Middle frontal gyrus (tissue), 1 donor: ENCODE measurements around the gene ACOX2.

ENCODE experiments used
- DNase-seq: peaks from one replicate; pipeline ENCODE4 v3.0.0-alpha.2; 2015; ENCODE audit warnings: low spot score; ENCODE audit errors: extremely low spot score

Gene ACOX2

DNA sequence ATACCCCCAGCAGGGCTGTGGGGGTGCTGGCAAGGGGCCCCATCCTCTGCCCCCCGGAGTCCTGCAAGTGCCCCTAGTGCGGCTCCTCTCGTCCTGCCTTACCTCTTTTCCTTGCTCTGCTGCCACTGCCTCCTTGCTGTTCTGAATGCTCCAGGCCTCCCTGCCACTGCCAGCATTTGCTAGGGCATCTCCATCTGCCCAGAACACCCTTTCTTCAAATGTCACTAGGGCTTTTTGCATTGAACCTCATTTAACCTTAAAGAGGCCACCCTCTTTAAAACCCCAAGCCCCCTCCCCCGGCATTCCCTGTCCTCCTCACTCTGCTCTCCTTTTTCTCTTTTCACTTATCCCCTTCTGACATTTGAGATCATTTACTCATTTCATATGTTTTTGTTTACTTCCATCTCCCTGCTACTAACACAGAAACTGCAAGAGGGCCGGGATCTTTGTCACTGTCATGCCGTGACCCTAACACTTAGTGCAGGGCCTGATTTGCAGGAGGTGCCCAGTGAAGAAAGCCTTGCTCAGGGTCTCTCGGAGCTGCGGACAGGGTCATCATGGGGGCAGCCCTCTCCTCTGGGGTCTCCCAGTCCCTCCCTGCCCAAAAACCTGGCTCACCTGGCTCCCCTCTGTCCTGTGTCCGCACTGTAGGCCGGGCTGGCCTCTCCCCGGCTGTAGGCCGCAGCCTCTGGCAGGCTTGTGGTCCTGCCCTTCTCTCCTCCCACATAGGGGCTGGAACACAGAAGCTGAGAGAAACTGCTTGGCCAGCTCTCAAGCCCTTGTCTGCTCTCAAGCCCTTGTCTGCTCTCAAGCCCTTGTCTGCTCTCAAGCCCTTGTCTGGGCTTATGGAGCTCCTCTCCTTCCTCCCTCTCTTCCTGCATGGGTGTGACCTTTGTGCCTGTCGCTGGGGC, at the start of gene ACOX2:
ACOX2 (minus strand) TSS at position 690 of the 911 bp plus-strand sequence. CDS start 2,084 bp downstream, outside the sequence.
- DNase-seq: no peak

DNA sequence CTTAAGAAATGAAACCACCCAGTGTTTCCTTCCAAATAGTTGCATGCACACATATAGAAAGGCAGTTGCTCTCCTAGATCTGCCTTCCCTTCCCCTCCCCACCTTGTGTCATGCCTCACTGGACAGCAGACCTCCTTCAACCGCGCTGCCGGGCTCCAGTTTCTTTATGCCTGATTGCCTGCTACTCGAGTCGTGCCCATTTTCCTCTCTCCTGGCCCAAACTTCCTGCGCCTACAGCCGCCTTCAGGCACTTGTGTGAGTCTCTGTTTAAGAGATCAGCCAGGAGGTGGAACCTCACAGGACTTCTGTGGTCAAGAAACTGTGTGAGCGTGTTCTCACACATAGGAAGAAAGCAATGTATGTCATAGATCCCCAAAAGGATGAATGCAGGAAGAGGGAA, 49.0 kb upstream of the ACOX2 start:
- no peak for DNase-seq

DNA sequence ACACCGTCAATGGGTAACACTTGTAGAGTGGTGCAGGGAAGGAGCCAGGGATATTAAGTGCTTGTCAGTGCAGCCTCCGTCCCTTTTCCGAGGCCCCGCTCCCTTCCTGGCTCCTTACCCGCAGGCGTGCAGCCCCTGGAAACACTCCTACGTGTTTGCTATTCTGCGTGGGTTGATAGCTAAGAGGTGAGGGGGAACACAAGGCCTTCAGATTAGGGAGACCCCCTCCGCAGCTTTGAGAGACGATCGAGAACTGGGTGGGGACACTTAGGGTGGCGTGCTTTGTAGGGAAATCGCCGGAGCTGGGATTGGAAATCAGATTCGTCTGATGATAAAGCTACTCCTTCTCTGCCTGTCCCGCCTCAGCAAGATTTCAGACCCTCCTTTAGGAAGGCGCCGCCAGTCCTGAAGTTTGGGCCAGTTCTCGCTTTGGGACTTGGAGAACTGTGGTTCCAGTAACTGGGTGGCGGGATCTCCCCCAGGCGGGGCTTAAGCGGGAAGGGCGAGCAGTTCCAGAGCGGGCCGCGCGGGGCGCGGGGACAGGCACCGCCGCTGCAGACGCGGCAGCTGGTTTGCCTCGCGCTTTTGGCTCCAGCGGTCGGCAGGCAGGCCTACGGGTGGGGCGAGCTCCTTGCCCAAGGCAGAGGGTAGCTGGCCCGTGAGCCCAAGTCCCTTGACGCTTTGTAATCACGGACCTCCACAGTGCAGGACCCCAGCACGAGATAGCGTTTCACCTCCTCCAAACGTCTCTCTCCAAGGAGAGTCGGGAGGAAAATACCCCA, 48.2 kb upstream of the ACOX2 start:
- DNase-seq: peak; percentile 47

GRCh38 chr3:58584690-58585004, 47.7 kb upstream of the ACOX2 start:
- no peak for DNase-seq

GRCh38 chr3:58581328-58582091, 44.5 kb upstream of the ACOX2 start:
- DNase-seq: no peak

DNA sequence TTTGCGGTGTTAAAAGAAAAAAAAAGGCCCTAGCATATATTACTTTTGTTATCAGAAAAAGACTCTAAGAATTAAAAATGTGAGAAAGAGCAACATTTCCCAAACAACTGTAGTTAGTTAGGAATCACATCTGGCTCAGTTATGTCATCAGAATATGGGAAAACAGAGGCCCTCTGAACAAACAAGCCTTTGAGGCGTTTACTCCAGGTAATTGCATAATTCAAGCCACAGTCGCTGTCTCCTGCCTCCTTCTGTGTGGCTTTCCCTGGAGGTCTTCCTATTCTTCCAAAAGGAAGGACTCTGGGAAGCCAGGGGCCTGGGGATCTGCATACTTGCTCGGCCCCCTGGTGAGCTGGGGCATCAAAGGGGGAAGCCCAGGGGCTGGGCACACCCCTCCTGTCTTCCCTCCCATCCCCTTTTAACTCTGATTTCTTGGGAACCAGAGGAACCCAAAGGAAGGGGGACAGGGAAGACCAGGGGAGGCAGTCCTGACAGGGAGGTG, 43.9 kb upstream of the ACOX2 start:
- DNase-seq: no peak

- DNase-seq: no peak
Observed at GRCh38 chr3:58578873-58579272, 41.9 kb upstream of the ACOX2 start.

DNA sequence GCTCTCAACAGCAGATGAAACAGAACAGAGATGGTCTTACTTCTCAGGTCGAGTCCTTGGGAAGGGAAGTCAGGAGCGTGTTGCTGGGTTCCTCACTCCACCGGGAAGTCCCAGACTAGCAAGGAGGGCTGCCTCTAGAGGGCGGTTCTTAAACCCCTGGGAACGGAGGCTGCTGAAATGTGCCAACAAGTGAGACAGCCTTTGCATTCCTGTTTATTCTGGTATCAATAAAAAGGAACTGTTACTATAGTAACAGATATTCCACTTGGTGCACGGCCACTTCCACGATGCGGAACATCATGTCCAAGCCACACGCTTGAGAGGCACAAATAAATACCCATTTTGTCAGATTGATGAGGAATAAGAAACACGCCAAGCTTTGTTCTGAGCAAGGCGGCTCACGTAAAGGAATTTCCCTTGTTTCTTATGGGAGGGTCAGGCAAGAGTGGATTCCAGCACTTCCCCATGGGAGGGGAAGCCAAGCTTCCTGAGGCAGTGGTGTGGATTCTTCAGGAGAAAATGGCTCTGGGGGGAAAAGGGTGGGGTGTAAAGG, 40.4 kb upstream of the ACOX2 start, which contains the start of gene FAM107A:
FAM107A (minus strand) TSS at position 123 of the 553 bp plus-strand sequence. CDS start 7,531 bp downstream, outside the sequence.
- peak; percentile 55 for DNase-seq

DNA sequence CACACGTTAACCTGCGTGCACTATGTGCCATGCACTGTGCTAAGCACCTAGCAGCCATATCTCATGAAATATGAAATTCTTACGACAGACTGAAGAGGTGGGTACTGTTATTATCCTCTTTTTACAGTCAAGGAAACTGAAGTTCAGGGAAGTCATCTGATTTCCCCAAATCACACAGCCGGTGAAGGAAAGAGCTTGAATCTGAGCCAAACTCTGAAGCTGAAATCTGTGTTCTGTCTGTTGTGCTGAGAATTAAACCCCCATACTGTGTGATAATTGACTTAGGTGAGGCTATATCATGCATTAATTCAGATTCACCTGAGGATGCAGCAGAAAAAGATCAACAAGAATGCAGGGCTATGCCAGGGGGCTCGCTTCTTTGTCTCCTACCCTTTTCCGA, 39.7 kb upstream of the ACOX2 start:
- DNase-seq: no peak

DNA sequence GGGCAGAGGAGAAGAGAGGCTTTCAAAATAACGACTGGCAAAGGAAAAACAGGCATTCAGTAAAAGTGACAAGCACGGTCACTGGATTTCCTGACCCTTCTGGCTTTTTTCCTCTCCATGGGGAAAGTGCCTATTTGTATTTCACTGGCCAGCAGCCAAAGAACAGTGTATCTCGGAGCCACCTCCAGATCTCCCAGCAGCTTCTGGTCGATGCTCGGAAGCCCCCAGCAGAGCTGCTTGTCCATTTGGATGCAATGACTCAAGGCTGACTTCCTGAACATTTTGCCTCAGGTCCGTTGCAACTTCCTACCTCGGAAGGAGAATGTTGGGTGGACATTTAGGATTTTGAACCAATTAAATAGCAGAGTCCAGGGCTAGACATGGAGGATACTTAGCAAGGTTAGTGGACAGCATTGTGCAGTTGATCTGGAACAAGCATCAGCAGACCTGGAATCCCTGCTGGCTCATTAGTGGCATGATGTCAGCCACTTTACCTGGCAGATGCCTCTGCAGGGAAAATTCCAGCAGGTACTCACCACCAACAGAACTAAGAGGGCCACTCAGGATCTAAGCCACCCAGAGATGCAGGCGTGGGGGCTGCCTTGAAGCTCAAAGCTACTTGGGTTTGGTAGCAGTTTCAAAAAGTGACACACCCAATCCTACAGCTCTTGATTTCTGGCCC, 39.1 kb upstream of the ACOX2 start:
- no peak for DNase-seq

DNA sequence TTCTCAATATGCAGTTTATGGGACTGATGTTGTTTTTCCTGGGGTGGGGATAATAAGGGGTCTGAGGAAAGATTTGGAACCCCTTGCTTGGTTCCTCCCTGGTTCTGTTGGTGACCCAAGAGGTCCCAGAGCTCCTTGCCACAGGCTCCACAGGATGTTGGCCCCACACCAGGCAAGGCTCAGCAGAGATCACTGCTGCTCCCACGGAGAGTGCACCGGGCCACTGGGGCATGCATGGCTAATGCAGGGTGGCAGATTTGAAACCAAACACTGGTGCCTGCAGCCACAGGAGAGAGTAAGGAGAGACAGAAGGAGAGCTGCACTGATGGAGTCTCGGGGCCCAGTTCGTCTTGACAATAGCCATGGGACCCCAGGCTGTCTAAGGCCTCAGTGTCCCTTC, 37.7 kb upstream of the ACOX2 start:
- DNase-seq: no peak

GRCh38 chr3:58574106-58574505, 37.1 kb upstream of the ACOX2 start:
- DNase-seq: no peak

DNA sequence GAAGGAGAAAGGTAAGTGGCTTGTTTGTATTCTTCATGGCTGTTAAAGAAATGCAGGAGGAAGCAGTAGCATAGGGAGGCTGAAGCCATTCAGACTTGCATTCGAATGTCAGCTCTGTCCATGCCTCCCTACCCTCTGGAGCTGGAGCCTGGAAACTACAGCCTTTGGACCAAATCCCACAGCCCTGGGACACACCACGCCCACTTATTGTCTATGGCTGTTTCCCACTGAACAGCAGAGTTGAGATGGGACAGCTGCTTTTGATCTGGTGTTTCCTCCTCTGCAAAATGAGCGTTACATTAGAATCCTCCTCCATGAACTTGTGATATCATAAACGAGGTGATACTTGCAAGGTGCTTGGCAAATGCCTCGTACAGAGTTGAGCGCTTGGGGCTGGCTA, 36.6 kb upstream of the ACOX2 start:
- no peak for DNase-seq

DNA sequence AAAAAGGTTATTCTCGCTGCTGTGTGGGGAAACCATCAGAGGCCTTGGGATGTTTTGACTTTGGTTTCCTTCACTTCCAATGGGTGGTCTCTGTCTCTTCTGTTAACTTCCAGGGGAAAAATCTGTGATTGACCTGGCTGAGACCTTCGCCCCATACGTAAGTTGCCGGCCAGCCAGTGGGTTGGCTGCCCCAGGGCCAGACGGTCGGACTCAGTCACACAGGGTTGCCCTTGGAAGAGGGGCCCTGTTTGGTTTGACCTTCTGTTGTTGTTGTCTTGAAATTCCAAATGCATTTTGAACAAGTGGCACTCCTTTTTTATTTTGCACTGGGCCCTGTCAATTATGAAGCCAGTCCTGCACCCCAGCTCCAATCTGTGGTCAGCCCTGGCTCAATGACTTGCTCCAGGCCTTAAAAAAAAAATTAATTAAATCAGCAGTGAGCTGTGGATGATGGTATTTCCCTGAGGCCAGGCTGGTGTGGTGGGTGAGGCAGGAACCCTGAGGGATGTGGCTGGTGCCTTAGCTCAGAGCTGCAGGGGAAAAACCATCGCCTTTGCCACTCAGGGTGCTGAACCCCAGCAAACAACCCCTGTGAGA, 35.7 kb upstream of the ACOX2 start:
- DNase-seq: no peak

DNA sequence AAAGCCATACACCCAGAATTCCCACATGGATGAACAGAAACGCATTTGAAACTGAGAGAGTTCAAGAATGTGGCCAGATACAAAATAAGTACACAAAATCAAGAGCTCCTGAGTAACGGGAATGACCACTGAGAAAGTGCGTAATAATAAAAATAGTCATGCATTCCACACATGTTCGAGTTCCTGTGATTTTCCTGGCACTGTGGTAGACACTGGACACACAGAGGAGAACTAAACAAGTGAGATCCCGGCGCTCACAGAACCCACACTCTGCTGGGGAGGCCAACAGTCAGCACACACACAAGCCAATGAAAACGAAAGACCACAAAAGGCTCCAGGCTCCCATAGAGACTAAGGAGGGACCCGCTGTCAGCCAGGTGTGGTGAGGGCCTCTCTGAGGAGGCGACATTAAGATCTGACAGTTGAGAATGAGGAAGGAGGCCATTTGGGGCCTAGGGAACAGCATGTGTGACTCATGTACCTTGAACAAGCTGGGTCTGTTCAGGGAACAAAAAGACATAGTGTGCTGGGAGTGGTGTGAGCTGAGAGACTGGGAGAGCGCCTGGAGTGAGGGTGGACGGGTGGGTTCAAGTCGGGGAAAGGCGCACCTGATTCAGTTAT, 35.1 kb upstream of the ACOX2 start:
- no peak for DNase-seq

GRCh38 chr3:58570851-58571250, 33.9 kb upstream of the ACOX2 start:
- DNase-seq: no peak

- DNase-seq: no peak
Observed at GRCh38 chr3:58569287-58570001, 32.5 kb upstream of the ACOX2 start.

DNA sequence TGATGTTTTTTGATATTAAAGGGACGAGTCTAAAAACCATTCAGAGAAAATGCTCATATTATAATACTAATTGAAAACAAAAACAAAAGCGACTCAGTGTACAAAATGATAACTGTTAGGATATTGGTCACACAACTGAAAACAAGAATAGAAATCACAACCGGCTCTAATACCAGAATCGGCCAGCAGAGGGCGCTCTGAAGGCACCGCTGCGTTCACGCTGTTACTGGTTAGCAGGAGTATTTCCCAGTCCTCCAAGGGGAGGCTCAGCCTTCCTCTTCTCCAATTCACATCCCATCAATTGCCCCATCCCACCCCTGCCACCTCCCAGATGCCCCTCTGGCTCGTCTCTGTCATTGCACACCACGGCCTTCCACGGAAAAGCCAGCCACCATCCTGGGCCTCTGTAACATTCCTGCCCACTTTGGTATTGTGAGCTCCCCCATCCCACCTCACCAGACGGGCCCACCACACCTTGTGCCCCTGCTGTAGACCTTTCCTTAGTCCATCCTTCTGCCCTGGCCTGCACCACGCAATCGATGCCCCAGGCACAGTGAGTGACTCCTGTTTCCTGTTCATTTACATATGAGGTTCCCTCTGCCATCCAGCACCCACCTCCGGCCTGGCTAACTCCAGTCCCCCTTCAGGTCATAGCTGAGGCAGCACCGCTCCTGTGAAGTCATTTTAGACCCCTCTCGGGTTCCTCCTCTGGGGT, 31.7 kb upstream of the ACOX2 start:
- DNase-seq: peak; percentile 40

DNA sequence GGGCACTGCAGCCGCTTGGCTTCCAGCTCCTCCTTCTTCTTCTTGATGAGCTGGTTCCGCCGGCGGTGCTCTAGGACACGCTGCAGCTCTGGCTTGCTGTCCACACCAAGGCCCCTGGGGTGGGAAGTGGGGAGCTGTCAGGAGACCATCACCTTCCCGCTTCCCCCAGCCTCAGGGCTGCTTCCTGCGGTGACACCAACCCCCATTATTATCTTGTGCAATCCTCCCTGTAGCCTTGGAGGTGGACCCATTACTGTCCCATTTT, 30.2 kb upstream of the ACOX2 start:
- DNase-seq: no peak
